Panc1 (cell line): Measurements from ENCODE around the gene PSMA2. TPM values are rescaled to one million over a fixed set of nuclear protein-coding genes. Genes with fewer than 3 reads are reported as not detected.

Source experiments
- ATAC-seq: fragments of 200-7000 bp; cut with Tn5 transposase; 2 replicates; pipeline ENCODE4 v1.9.1; 2020; ENCODE audit warnings: mild to moderate bottlenecking, moderate library complexity
- BruUV-seq: library from RNA; stranded (reverse); fragments of 400-500 nt; replicated peaks from 2 replicates; lab custom pipeline; 2021; lab: Mats Ljungman, UMichigan
- CTCF ChIA-PET: fragments of 300-600 bp; sonication (Branson Sonifier 250); formaldehyde crosslinking; loops from one replicate; lab custom pipeline; 2022; ENCODE audit warnings: antibody characterized with exemption; lab: Charles Lee
- POLR2A ChIA-PET: fragments of 300-600 bp; sonication (Branson Sonifier 250); formaldehyde crosslinking; loops from one replicate; lab custom pipeline; 2022; ENCODE audit warnings: antibody characterized with exemption; lab: Charles Lee
- DNase-seq: peaks from one replicate; pipeline ENCODE4 v3.0.0-alpha.2; 2010; ENCODE audit warnings: low read depth, low spot score
- H3K27ac ChIP-seq: 2 replicates; pipeline ENCODE4 v1.5.1; 2011; ENCODE audit warnings: mild to moderate bottlenecking, low read length, inconsistent platforms
- H3K27me3 ChIP-seq: fragments of 200-500 bp; sonication (Bioruptor generic); 2 replicates; pipeline ENCODE4 v1.6.0; 2014; ENCODE audit warnings: low read length, inconsistent platforms; ENCODE audit not compliant: control insufficient read depth, insufficient read depth
- H3K36me3 ChIP-seq: fragments of 200-500 bp; sonication (Bioruptor generic); 2 replicates; pipeline ENCODE4 v1.5.1; 2014; ENCODE audit warnings: inconsistent platforms, mild to moderate bottlenecking, low read length, moderate library complexity; ENCODE audit not compliant: control insufficient read depth, insufficient read depth
- H3K4me1 ChIP-seq: 2 replicates; pipeline ENCODE4 v1.5.1; 2011; ENCODE audit warnings: inconsistent platforms, mild to moderate bottlenecking, low read length, moderate library complexity; ENCODE audit not compliant: control insufficient read depth, insufficient read depth
- H3K4me3 ChIP-seq, 2 experiments: 2 replicates each; pipeline ENCODE4 v1.5.1; 2011 to 2012; ENCODE audit warnings: low read depth in 2 of 2, low read length in 2 of 2, mild to moderate bottlenecking in 2 of 2, inconsistent platforms in 1 of 2, moderate library complexity in 1 of 2
- H3K9me3 ChIP-seq: fragments of 200-500 bp; sonication (Bioruptor generic); 2 replicates; pipeline ENCODE4 v1.5.1; 2014; ENCODE audit warnings: low read depth, mild to moderate bottlenecking, inconsistent platforms, low read length, moderate library complexity; ENCODE audit not compliant: control insufficient read depth, insufficient read depth
- CTCF ChIP-seq: fragments of 450-650 bp; IDR thresholded peaks from 2 replicates; pipeline ENCODE4 v1.5.1; 2017; ENCODE audit warnings: mild to moderate bottlenecking
- POLR2AphosphoS5 ChIP-seq: IDR thresholded peaks from 2 replicates; pipeline ENCODE4 v1.6.1; 2012; ENCODE audit warnings: mild to moderate bottlenecking, low read depth, low read length, moderate library complexity
- REST ChIP-seq, 2 experiments: IDR thresholded peaks; 2 replicates each; pipeline ENCODE4 v1.6.1; 2011 to 2012; ENCODE audit warnings: low read depth in 2 of 2, control low read depth in 1 of 2, low read length in 1 of 2, mild to moderate bottlenecking in 1 of 2, moderate library complexity in 1 of 2; ENCODE audit not compliant: insufficient read depth in 1 of 2
- SIN3A ChIP-seq: IDR thresholded peaks from 2 replicates; pipeline ENCODE4 v1.6.1; 2012; ENCODE audit warnings: low read depth, mild to moderate bottlenecking, low read length, moderate library complexity, borderline replicate concordance; ENCODE audit not compliant: insufficient read depth
- TCF7L2 ChIP-seq: IDR thresholded peaks from 2 replicates; pipeline ENCODE4 v1.6.1; 2011; ENCODE audit warnings: mild to moderate bottlenecking, low read depth, low read length, inconsistent platforms
- in situ Hi-C: cut with HindIII; loops from 2 replicates; pipeline ENCODE4 v1.10.0; 2016; ENCODE audit warnings: low sequenced_read_pairs, low pct_unique_long_range_greater_than_20kb
- intact Hi-C: fragments of 100-400 bp; cut with micrococcal nuclease; formaldehyde crosslinking; loops from one replicate; pipeline ENCODE4 v1.10.0; 2022; ENCODE audit not compliant: unreplicated experiment
- total RNA-seq: library from RNA; stranded (reverse); gene quantifications from one replicate; pipeline ENCODE4 v1.2.1, GENCODE V29; 2021; ENCODE audit not compliant: unreplicated experiment

PSMA2 gene
- total RNA-seq, 1 experiment from 2014 or later, result 180 TPM

DNA sequence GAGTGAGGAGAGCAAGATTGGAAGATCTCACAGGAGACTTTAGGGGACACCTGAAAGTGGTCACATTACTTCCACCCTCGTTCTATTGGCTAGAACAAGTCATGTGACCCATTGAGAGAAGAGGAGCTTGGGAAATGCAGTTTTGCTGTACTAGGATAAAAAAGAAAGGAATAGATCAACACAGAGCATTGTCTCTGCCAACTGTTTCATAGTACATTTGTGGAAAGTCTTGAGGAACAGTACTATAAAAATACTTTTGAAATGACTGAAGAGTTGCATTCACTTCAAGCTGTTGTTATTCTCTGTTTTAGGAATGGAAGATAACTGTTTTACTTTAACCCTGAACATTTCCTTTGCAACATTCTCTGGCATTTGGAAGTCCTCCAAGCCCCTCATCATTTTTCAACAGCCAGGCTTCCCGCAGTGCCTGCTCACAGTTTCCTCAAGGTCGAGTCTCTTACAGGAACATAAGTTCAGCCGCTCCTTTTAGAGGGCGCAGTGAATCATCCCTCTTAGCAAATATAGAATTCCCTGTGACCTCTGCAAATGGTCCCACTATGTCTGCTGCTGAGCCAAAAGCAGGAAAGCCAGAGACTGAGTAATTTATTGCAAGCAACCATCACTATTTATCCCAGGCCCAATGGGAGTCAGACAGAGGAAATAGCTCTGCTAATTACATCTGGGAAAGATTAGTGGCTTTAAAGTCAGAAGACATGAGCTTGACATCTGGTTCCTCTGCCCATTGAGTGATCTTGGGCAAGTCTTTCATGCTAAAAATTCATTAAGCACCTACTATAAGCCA is 40.9 kb upstream of the PSMA2 start:
- no peaks in the 10 kb centered on the region for H3K36me3 ChIP-seq
- in situ Hi-C loops (no loop called here), intact Hi-C loops (no loop called here)
- no peak for DNase-seq
- H3K27me3 ChIP-seq, result no peaks in the 10 kb centered on the region
- H3K9me3 ChIP-seq, result no peaks in the 10 kb centered on the region
- TF ChIP-seq SIN3A, result no peak
- TF ChIP-seq POLR2AphosphoS5, result no peak
- TF ChIP-seq REST (IDR thresholded peaks at IDR 0.05; ENCODE audit: insufficient read depth in 1 of 2, low read depth in 2 of 2, low read length in 1 of 2), result no peak
- no peak for TF ChIP-seq CTCF
- no peak for TF ChIP-seq TCF7L2
- ChIA-PET CTCF (no interaction called here), POLR2A (no interaction called here)
- no TSS peak for BruUV-seq
- no peak overlapping the region for H3K27ac ChIP-seq
- ATAC-seq, result peak; percentile 58; the same call in 1 of the 2 replicates
- no peak overlapping the region for H3K4me3 ChIP-seq
- H3K4me1 ChIP-seq, result no peaks in the 10 kb centered on the region

DNA sequence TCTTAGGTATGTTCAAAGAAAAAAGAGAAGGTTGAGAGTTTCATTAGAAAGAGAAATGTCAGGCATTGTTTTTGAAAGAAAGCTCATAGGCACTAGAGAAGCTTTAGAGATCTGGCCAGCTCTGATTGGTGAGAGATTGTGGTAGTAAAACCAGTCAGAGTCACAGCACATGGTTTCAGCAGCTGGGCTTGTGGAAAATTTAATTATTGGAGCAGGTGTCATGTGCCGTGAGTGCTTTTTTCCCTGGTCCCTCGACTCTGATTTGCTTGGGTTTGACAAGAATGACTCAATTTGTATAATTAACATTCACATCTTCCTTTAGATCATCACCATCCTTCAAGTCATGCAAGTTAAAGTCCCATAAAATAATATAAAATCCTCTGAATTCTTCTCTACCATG is 35.4 kb upstream of the PSMA2 start:
- Histone ChIP-seq H3K27ac (no peak overlapping the region), H3K4me3 (no peak overlapping the region), H3K27me3 (peaks cover under 1% of the 10 kb centered on the region; the same call in 1 of the 2 replicates), H3K36me3 (no peaks in the 10 kb centered on the region), H3K9me3 (no peaks in the 10 kb centered on the region), H3K4me1 (no peaks in the 10 kb centered on the region)
- ATAC-seq, result no peak
- no peak for DNase-seq
- CTCF ChIA-PET, result no interaction called here
- TF ChIP-seq SIN3A (no peak), CTCF (no peak), POLR2AphosphoS5 (no peak), REST (IDR thresholded peaks at IDR 0.05; ENCODE audit: insufficient read depth in 1 of 2, low read depth in 2 of 2, low read length in 1 of 2) (no peak), TCF7L2 (no peak)
- intact Hi-C loops, result no loop called here
- in situ Hi-C loops, result no loop called here
- no TSS peak for BruUV-seq
- POLR2A ChIA-PET, result no interaction called here
